HuH-7 (cell line): Measurements from ENCODE around the gene SPDEF.

Source experiments
- DNase-seq: peaks from one replicate; pipeline ENCODE4 v3.0.0; 2011; ENCODE audit warnings: low spot score

SPDEF gene

DNA sequence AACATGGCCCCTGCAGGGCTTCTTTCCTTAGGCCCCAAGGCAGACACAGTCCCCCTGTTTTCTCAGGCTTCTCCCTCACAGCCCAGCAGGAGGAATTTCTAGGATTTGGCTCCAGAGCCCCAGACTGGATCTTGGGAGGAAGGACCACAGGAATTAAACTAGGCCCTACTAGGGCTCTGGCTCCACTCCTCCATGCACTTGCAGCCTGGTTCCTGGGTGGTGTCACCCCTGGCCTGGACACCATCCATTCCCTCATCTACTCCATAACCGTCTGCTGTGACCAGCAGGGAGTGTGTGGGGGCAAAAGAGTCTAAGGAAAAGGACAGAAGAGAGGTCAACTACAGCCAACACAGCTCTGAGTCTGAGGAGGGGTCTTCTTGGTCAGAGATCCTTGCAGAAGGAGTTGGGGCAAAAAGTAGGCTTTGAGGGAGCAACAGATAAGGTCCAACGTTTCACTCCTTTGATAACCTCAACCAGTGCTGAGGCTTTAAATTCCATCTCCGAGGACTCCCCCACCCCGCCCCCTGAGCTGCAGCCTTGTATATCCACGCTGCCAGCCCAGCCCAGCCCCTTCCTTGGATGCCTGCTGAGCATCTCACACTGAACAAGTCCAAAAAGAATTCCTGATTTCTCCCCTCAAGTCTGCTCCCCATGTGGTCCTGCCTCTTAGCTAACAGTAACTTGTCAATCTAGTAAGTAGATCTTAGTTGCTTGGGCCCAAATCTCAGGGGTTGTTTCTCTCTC, 27.9 kb upstream of the SPDEF start:
- DNase-seq = no peak

DNA sequence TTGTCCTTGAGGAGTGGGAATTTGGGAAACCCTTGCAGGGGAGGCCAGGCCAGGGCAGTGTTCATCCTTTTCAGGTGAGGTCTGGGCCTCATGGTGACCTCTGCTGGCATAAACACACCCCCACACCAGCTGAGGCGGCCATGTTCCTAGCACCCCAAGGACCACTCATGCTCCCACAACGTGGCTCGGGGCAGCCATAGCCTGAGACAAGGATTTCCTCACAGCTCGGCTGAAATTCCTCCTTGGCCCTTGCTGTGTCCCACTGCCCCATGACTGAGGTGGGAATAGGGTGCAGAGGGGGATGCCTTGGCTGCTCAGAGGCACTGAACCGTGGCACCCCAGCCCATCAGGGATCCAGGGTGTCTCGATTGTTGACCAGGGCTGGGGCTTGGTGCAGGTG, 27.3 kb upstream of the SPDEF start:
- DNase-seq = no peak

DNA sequence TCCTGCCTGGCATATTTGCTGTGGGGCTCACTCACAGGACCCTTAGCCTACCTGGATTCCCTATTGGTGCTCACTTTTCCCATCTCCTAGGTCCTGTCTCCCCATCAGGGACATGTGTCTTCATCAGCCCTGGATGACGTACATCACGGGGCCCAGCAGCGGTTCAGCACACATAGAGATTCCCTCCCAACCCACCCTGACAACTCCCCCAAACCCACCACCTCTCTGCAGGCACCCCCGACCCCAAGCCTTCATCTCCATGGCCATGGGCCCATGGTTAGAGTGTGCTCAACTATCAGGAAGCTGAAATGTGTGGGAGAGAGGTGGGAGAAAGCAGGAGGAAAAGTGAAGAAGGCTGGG, 25.4 kb upstream of the SPDEF start:
- DNase-seq = no peak

DNA sequence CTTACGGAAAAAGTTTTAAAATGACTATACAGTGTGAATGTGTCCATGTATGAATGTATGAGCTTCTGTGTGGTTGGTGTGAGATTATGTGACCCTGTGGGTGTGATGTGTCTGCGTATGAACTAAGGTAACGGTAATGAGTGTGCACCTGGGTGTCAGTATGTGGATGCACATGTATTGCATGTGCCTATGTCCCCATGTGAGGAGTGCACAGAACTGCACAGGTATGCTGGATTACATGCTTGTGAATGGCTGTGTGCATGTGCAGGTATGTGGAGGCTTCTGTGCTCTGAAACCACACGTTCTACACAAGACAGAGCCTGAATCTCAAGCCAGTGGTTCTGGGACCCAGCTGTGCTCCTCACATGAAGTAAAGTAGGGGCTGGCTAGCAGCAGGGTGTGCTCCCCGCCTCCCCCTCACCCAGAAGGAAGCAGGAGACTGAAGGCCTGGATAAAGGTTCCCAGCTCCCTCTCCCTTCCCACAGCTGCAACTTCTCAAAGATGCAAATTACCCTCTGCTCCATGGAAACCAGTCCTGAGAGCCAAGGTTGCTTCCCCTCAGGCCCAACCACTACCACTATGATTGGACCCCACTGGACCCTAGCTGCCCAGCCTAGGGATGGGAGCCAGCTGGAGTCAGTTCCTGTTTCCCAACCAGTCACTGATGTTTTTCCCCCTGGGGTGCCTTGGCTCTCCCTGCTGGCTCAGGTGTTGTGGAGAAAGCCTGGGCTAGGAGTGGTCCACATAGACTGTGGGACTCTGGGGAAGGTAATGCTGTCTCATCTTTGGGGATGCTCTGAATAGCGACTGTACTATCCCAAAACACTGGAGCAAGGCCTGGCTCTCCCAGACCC, 24.8 kb upstream of the SPDEF start:
- no peak for DNase-seq

DNA sequence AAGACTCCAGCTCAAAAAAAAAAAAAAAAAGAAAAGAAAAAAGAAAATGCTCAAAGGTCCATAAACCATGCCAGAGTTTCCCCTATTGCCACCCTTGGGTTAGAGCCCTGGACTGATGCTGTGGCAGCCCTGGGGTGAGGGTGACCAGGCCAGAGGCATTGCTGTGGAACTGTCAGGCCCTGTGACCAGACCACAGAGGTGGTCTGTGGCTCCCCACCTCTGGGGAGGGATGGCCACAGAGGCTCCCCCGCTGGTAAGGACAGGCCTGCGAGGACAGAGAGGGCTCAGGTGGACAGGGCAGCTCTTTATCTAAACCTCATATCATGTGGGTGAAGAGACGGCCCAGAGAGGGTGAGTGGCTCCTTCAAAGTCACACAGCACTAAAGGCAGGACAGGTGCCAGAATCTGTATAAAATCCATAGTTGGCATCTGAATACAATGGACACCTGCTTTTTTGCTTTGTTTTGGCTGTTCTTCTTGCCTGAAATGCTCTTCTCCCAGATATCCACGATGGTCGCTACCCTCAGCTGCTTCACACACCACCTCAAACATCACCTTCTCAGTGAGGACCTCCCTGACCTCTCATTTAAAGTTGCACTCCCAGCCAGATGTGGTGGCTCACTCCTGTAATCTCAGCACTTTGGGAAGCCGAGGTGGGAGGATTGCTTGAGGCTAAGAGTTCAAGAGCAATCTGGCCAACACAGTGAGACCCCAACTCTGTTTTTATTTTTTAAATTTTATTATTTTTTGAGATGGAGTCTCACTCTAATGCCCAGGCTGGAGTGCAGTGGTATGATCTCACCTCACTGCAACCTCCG, 22.5 kb upstream of the SPDEF start:
- no peak for DNase-seq

DNA sequence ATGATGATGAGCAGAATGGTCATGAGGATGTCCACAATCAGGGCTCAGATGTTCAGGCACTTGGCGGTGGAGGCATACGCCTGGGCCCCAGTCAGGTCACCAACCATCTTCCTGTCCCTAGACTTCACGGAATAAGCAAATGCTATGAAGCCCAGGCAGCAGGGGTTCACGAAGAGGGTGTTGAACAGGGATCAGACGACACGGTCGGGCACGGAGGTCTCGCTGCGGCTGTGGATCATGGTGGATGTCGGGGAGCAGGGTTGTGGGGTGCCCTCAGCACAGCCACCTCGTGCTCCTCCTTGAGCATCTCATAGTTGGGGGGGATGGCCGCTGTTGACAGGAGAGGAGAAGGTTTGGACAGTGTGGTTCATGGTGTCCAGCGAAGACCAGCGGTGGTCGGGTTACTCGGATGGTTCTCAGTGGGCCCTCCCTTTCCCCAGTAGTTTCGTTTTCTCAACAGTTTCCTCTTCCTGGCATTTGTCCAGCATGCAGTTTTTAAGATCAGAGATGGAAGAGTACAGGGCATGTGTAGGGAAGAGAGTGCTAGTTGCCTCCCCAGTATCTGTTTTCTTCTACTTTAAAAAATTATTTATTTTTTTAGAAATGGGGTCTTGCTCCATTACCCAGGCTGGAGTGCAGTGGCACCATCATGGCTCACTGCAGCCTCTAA, 20.3 kb upstream of the SPDEF start:
- DNase-seq = no peak

DNA sequence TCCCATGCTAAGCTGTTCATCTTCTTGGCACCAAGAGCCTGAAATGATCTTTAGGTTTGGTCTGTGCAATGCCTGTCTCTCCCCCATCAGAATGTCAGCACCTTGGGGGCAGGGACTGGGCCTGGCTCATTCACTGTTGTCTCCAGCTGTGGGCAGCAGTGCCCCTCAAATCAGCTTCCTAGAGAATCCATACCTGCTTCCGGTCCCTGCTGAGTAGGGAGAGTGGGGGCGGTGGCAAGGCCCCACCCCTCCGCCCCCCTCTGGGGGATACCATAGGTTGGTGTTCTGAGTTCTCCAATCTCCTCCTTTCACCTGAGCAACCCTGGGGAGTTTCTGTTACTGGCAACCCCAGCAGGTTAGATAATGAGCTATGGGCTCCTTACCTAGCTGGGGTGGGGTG, 19.2 kb upstream of the SPDEF start:
- DNase-seq = no peak

DNA sequence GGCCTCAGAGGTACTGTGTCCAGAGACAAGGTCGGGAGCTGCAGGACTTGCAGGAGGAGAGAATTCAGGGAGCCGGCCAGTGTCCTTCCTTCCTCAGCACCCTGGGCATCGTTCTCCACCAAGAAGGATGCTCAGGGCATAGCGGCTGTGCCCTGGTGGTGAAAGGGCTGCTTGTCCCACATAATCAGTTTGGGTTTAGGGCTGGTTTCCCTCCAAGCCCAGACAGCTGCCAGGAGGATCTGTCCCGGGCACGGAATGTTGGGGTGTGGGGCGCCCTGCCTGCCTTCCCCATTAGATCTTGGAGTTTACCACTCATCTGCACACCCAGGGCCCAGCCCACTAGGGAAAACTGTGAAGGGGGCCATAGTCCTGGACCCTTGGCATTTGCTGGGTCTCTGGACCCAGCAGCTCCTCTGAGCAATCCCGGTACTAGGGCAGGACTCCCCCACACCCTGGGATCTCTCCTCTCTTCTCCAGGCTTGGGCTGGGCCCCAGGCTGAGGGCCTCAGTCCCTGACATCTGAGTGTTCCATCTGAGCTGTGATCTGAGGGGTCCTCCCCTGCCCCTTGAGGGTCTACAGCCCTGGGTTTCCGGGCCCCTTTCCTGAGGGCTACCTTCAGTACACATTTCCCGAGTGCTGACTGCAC, 18.6 kb upstream of the SPDEF start:
- no peak for DNase-seq

DNA sequence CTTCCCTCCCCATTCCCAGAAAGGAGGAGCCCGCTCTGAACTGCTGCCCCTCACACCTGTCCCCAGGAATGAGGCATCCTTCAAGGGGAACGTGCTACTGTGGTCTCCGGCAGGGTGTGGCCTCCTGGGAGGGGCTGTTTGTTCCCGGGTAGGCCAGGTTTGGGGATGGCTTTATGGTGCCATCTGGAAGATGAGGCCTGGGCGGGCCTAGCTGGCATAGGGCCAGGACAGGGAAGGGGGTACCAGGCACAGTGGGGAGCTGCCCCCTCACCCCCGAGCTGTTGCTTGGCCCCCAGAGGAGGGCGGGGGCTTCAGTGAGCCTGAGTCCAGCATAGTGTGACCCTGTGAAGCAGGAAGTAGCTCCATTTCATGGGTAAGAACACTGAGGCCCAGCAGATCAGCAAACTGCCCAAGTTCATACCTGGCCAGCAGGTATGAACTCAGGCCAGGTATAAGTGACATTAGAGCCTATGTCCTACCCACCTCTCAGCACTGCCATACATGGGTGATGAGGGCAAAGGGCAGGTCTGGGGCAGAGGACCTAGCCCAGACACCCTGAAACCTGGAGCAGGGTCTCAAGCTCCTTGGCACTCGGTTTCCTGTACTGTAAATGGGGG, 17.5 kb upstream of the SPDEF start:
- DNase-seq = no peak

DNA sequence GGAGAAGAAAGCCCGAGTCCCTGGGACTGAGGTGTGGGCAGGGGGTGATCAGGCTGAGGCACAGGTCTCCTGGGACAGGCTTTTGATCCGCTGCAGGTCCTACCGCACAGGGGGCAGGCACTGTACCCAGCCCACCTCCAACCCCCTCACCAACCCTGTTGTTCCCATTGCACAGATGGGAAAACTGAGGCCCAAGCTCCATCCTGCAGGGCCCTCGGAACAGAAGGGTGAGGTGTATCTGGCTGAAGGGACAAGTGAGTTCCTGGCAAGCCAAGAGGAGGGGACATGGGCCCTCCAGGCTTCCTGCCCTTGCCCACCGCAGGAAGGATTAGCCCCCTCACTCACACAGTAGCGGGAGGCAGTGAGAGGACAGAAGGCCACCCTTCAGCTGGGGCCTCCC, 16.5 kb upstream of the SPDEF start:
- no peak for DNase-seq

DNA sequence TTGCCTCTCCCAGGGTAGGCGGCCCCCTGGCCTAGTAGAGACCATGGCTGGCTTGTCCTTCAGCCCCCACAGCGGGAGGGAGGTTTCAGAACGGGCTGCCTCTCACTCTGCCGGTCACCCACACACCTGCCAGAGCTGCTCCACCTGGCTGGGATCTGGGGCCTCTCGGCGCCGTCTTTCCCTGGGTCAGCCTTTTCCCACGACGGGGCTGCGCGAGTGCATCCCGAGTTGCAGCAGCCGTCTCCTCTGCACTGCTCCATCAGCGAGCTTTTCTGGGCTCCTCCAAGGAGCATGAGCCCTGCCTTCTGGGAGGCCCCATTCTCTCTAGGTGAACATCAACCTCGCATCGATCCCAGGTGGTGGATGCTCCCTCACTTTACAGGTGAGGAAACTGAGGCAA, 15.9 kb upstream of the SPDEF start:
- no peak for DNase-seq

DNA sequence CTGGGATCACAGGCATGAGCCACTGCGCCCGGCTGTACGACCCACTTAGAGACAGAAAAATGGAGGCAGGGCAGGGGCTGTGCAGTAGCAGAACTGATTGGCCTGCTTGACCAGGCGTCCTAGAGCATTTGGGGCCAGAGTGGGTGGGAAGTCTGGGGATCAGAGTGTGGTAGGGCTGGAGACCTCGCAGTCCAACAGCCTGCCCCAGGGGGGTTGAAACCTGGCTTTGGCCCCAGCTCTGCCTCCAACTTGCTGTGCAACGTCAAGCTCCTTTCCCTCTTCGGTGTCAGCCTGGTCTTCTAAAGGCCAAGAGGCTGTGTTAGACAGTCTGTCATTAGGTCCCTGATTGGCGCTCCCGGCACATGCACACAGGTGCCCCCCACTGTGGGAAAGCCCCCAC, 15.3 kb upstream of the SPDEF start:
- no peak for DNase-seq

DNA sequence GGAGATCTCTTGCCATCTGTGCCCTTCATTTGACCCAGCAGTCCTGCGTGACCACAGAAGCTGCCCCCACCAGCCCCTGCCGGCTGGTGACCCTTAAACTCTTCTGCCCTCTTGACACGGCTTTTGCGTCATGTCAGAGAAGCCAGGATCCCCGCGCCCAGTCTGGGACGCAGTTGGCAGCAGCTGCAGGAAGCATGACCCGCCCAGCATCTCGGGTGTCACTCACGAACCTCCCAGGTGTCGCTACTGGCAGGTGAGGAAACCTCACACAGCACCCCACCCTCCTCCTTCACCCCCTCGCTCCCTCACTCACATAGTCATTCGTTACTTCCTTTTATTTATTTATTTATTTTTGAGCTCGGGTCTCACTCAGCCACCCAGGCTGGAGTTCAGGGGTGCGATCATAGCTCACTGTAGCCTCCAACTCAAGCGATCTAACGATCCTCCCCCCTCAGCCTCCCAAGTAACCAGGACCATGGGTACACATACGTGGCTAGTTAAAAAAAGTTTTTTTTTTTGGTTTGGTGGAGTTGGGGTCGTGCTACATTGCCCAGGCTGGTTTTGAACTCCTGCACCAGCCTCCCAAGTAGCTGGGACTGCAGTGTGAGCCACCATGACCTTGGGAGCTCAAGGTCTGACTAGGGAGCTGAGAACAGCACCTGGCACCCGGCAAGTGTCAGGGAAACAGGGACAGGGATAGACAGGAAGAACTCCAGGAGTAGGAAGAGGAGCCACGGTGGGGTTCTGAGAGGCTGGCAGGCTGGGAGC, 14.1 kb upstream of the SPDEF start:
- no peak for DNase-seq

DNA sequence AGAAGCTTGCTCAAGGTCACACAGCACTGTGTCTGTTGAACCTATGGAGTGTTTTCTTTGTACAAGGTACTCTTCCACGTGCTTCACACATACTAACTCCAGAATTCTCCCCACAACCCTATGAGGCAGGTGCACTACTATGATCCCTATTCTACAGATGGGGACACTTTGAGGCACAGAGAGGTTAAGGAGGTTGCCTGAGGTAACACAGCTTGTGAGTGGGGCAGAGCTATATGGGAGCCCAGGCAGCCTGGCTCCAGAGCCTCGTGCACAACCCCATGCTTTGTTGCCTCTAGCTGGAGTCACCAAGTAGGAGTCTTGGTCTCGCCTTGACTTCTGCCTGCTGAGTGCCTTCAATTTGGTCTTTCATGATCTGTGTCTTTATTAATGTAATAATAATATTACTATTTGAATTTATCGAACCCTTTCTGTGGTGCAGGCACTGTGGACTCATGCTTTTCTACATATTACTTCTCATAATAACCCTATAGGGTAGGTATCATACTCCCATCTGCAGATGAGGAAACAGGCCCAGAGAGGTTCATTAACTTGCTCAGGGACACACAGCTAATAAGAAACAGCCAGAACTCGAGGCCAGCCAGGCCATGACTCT, 13.3 kb upstream of the SPDEF start:
- no peak for DNase-seq

DNA sequence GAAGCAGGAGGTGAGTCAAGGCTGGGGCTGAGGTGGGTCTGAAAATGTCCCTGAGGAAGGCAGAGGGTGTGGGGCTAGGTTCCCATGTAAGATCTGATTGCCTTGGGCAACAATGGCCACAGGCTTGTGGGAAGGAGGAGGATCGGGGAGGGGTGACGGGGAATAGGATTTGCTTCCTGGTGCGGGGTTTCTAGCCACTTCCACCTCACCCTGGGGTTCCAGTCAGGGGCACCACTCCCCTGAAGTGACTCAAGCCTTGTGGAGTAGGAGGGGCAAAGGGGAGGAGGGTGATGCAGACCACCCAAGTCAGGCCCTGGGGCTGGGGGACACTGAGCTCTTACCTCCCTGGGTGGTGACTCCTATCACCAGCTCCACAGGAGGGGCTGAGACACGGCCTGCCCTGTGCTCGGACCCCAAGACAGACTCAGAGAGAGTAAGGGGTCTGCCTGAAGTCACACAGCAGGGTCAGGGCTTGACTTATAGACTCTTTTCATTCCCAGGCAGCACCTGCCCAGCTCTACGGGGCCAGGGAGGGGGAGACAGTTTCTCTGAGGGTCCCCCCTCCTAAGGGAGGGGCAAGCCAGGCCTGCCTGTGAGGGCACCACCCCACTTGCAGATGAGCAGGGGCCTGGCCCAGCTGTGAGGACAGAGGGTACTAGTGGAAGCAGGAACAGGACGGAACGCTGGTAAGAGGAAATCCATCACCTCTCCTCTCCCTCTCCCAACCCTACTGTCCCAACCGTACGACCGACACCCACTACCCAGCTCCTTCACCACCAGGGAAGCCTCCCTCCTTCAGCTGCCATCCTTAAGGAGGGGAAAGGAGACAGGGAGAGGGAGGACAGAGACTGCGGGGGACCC, 12.4 kb upstream of the SPDEF start:
- DNase-seq = no peak

DNA sequence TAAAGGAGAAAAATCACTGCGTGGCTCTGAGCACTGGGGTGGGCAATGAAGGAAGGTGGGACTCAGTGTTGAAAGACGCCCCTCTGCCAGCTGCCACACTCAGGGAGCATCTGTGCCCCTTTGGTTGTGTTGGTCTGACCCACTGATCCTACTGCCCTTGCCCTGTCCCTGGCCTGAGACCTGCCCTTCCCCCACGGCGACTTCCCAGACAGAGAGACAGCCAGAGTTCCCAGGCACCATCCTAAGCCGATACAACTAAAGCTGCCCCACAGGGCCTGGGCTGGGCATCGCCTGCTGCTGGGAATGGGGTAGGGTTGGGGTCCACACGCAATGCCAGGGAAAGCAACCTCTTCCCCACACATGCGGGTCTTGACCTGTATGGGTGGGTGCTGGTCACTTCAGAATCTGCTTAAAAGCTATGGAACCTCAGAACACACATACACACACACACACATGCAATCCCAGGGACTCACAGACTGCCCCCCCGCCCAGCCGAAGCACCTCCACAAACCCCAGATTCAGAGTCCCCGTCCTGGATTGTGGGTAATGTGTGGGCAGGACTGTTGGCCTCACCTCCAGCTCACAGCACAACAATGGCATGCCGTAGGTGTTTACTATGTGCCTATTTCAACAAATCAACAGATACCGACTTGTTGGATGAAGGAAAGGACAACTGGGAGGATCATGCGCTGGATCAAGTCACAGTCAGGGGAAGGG, 10.9 kb upstream of the SPDEF start:
- no peak for DNase-seq

DNA sequence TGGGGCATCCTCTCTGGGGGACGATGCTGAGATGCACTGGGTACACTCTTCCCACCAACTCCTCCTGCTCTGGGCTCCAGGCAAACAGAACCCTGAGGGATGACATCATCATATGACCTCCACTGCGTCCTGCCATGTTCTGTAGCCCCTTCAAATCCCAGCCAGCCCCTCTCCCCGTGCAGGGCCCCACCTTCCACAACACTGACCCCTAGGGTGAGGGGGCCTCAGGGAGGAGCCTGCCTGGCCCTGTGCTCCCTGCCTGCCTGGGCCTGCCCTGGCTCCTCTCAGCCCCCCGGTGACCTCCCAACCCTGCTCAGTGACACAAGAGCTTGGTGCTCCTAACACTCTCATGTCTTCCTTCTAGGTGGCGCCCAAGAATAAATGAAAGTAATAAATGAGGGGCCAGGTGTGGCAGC, 9.6 kb upstream of the SPDEF start:
- no peak for DNase-seq

DNA sequence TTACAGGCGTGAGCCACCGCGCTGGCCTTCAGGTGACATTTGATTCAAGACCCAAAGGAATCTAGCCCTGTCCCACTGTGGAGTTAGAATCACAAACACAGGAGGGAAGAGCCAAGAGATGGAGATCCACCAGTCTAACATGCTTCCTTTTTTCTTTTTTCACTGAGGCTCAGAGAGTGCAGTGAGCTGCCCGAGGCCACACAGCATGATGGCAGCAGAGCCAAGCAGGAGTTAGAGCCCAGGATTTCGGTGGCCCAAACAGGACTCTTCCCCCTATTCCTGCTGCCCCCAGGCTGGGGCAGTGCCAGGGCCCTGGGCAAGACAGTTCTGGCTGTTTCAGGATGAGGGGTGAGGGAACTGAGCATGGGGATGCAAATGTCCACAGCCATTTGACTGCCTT, 8.1 kb upstream of the SPDEF start:
- DNase-seq = no peak

DNA sequence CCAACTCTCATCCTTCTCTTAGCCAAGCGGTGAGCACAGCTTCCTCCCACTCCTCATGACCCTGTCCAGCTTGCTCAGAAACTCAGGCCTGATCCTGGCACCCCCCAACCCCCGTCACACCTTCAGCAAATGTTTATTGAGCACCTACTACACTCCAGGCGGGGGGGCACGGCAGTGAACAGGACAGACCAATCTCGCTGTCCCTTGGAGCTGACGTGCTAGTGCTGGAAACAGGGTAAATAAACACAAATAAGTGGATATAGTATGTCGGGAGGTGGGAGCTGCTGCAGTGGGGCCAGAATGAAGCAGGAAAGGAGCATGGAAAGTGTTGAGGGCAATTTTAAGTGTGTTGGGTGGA, 7.4 kb upstream of the SPDEF start:
- DNase-seq = no peak
